ENCODE results near the gene TTLL10.

Gene TTLL10

GRCh38 chr1:1206376-1206965 is 32.8 kb downstream of the TTLL10 start, which contains the start of gene TNFRSF18:
TSS of gene TNFRSF18 (minus strand) at chr1:1206592. CDS start at chr1:1206571, 21 bp downstream.
- DNase-seq (ENCODE audit: low spot score): no peak

GRCh38 chr1:1206966-1207531 is 33.4 kb downstream of the TTLL10 start:
- DNase-seq (ENCODE audit: low spot score): no peak

- DNase-seq (ENCODE audit: low spot score): no peak
These were observed 33.9 kb downstream of the TTLL10 start for GRCh38 chr1:1207571-1207892.

DNA sequence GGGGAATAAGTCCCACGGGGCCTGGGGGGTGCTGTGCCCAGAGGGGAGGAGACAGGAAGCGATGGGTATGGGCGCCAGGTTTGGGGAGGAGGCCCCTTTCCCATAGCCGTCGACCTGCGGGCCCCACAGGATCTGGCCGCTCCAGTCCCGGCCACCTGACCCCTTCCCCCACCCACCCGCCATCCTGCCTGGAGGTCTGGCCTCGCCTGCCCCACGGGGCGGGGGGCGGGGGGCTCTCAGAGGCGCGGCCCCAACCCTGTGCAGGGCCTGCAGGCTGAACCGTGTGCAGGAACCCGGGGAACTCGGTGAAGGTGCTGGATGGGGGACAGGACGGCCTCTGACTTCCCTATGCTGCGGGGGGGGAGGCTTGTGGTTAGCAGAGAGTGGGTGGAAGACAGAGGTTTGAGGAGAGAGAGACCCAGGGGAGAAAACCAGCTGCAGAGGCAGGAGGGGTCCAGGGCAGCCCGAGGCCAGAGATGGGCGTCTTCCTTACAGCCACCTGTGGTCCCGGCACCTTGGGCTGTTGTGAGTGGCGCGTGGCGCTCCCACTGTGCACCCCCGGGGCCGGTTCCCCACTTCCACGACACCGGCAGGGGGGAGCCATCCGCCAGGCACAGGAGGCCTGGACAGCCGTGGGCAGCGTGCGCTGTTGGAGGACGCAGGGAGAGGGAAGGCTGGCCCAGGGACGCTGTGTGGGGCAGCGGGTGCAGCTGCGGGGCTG is 35.2 kb downstream of the TTLL10 start:
- DNase-seq (ENCODE audit: low spot score): no peak

DNA sequence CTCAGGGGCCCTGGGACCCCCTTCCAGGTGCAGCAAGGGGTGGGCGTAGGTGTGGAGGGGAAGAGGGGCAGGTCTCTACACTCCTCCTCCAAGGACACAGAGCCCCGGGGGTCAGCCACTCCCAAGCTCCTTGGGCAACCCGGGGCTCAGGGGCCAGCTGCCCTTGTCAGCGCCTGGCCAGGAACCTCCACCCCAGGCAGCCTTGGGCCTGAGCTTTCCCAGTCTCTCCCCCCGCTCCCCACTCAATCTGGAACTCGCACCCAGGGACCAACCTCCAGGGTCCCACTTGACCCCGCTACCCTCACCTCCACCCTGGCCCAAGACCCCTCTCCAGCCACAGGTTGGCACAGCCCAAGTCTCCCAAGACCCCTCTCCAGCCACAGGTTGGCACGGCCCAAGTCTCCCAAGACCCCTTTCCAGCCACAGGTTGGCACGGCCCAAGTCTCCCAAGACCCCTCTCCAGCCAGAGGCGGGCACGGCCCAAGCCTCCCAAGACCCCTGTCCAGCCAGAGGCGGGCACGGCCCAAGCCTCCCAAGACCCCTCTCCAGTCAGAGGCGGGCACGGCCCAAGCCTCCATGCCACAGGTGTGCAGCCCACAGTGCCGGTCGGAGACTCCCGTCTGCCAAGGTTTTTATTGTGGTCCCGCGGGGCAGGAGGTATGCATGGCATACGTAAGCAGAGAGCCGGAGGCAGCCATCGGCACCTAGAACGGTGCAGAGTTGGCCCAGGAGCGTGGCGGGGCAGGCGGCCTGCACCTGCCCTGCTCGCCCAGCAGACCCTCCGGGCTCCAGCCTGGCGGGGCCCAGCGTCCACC is 37.3 kb downstream of the TTLL10 start:
- no peak for DNase-seq (ENCODE audit: low spot score)

- no peak for DNase-seq (ENCODE audit: low spot score)
These were observed 38.1 kb downstream of the TTLL10 start for GRCh38 chr1:1211541-1212441.

GRCh38 chr1:1212780-1213344 is 39.2 kb downstream of the TTLL10 start:
- DNase-seq (ENCODE audit: low spot score): no peak

GRCh38 chr1:1213345-1214265 is 39.9 kb downstream of the TTLL10 start, which contains the start of gene TNFRSF4:
TSS of gene TNFRSF4 (minus strand) at chr1:1214153. CDS start at chr1:1214127, 26 bp downstream.
- DNase-seq (ENCODE audit: low spot score): no peak

GRCh38 chr1:1215080-1215676 is 41.5 kb downstream of the TTLL10 start:
- DNase-seq (ENCODE audit: low spot score): no peak

GRCh38 chr1:1215881-1216605 is 42.4 kb downstream of the TTLL10 start:
- DNase-seq (ENCODE audit: low spot score): no peak

DNA sequence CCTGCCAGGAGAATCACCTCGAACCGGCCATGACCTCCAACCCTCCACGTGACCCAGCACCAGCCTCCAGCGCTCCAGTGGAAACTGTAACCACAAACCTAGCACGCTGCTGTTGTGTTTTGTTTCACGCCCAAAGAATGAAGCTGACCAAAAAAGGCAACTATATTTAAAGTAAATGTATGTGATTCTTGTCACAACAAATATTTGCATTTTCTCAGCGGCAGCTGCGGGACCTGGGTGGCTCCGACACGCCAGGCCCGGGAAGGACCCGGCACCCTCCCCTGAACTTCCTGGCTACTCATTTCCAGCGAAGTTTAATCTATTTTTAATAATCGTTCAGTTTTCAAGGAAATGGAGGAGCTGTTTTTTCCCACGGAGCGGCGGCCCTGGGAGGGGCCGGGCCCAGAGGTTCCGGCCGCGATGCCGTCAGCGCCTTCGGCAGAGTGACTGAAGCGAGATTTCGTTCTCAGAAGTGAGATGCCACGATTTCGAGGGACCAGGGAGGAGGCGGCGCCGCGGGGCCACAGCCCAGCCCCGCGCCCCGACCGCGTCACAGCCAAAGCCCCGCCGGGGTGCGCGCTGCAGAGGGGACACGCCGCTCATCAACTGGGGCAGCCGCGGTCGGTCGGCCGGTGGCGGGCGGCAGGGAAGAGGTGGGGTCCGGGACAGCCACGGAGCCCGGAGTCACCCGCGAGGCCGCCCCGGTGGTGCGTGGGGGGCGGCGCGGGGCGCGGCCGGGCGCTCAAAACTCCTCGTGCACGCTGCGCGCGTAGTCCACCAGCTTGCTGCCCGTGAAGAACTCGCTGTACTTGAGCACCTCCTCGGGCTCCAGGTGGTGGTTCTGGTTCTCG is 43.3 kb downstream of the TTLL10 start:
- DNase-seq (ENCODE audit: low spot score): no peak

- no peak for DNase-seq (ENCODE audit: low spot score)
These were observed 44.2 kb downstream of the TTLL10 start for GRCh38 chr1:1217621-1218523.

GRCh38 chr1:1218524-1219200 is 45.0 kb downstream of the TTLL10 start:
- DNase-seq (ENCODE audit: low spot score): no peak

GRCh38 chr1:1219341-1219740 is 45.7 kb downstream of the TTLL10 start:
- no peak for DNase-seq (ENCODE audit: low spot score)

- no peak for DNase-seq (ENCODE audit: low spot score)
These were observed 46.5 kb downstream of the TTLL10 start for GRCh38 chr1:1220197-1220596.

DNA sequence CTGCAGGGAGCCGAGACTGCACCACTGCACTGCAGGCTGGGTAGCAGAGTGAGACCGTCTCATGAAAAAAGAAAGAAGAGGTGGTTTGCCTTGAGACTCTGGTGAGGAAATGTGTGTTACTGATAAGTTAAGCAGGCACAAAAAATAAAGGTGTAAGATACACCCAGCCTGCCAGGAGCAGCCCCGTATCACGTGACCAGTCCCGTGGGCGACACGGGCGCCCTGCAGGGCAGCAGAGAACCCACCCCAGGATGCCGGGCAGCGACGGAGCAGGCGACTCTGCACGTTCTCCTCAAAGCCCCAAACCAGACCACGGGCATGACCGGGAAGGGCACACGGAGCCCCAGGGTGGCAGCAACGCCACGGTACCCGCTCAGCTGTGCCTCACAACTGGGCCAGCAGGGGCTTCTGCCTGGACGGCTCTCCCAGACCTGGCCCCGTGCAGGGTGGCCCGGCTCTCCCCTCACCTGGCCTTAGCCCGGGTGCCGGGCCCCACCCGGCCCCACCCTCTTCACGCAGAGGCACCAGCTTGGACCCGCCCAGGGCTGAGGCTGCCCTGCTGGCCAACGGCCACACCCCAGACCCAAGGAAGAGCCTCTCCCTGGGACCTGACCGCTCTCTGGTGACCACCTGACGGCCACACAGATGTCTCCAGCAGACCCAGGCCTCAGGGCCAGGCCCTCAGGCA is 48.4 kb downstream of the TTLL10 start:
- no peak for DNase-seq (ENCODE audit: low spot score)

Measured in HuH-7 (cell line).